ENCODE data around the gene C11orf16.

C11orf16 gene

DNA sequence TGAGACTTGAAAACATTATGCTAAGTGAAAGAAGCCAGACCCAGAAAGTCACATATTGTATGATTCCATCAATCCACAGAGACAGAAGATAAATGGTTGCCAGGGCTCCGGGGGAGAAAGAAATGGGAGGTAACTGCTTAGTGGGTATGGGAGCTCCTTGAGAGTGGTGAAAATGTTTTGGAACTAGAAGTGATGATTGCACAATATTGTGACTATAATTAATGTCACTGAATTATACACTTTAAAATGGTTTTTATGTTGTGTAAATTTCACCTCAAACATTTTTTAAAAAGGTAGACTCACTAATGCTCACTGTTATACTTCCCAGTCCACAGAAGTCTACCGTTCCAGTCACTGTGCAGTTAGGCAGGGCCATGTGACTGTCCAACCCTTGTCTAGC is 54.0 kb downstream of the C11orf16 start:
- DNase-seq: no peak

DNA sequence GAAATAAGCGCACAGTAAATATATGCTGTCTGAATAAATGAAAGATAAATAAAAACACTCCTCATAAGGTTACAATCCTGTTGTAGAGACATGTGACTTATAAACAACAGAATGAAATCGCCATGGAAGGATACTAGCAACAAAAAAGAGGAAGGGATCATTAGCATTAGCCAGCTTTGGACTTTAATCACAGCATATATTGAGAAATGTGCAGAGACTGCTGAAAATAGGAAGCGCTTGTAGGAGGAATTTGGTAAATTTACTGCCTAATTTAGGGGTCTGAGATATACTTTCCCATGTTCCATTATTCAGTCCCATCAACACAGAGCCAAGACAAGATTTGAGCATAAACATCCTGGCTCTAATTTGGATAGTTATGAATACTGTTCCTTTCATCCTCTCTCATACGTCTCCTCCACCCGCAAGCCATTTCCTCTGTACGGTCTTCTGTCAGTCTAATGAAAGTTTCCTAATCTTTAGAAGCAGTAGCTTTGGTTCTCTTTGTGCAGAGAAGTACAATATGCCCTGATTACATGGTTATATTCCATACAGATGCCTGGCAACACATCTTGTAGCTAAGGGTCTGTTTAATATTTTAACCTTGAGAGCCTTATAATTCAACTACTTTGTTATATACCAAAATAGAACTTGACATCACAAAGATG is 58.9 kb downstream of the C11orf16 start:
- DNase-seq: peak; percentile 77

DNA sequence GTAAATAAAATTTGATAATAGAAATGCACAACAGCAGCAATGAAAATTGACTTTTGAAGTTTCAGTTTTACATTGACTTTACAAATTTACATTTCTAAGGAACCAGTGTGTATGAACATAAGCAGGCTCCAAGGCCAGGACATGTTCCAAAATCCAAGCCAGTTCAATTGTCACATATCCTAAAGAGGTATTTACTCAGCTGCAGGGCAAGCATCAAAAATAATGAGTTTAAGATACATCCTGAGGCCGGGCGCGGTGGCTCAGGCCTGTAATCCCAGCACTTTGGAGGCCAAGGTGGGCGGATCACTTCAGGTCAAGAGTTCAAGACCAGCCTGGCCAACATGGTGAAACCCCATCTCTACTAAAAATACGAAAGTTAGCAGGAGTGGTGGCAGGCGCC is 60.8 kb downstream of the C11orf16 start:
- DNase-seq: no peak

DNA sequence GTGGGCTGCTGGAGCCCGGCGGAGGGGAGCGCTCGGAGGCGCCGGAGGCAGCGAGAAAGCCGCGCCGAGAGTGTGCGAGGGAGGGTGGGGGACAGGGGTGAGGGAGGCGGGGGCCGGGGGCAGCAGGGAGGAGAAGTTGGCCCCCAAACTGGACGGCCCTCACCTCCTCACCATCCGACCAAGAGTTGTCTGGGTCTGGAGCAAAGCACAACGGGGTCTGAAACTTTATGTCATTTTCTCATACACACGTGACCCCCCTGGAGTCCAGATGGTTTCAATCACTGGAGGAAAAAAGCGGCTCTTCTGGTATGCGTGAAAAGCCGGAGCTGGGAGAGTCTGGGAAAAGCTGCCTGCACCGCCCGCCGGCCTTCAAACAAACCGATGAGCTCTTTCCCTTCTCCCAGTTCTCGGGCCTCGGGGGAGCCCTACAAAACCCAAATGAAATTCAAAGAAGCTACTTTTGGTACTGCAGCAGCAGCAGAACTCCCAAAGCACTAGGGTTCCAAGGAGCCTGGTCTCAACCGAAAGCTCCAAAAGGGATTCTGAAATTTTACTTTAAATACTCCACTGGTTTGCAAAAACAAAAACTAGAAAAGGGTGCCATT is 61.5 kb downstream of the C11orf16 start:
- peak; percentile 14 for DNase-seq

DNA sequence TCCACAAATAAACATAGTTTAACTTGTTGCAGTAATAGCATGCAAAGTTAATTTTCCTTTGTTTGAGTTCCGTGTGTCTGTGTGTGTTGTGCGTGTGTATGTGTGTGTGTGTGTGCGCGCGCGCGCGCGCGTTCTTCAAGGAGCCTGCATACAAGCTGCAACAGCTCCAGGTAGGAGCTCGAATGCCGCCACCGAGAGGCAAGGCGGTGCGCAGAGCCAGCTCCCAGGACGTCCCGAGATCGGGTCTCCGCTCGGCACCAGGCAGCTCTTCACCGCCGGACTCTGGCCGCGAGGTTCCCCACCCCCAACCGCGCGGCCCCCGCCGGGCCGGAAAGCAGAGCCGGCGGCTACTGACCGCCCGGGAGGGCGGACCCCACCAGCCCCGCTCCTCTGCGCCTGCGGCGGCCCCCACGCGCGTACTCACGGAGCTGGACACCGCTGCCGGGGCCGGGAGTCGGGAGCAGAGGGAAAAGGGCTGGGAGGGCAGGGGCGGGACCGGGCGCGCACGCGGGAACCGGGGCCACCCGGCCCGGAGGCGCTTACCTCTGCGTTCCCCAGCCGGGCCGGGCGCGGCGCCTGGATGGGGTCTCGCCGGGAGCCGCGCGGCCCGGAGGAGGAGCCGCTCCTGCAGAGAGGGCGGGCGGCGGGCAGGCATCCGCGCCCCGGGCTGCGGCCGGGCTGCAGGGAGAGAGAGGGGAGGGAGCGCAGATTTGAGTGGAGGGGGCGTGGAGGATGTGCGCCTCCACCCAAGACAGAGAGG is 62.2 kb downstream of the C11orf16 start:
- DNase-seq: peak; percentile 3

Data from inflammatory macrophage treated with lipopolysaccharide for 4 hours (primary cell).